Mesothelial cell of epicardium (in vitro differentiated cells): ENCODE data around the gene RREB1. TPM values are rescaled to one million over a fixed set of nuclear protein-coding genes. Genes with fewer than 3 reads are reported as not detected.

Experiments
- DNase-seq, 2 experiments: peaks; one replicate each; pipeline ENCODE4 v3.0.0; 2021; ENCODE audit warnings: low spot score in 2 of 2; ENCODE audit not compliant: unreplicated experiment in 2 of 2
- H3K27ac Mint-ChIP-seq: 2 replicates; pipeline ENCODE4 v1.8.0; 2021; ENCODE audit warnings: mixed read lengths
- H3K27me3 Mint-ChIP-seq: 2 replicates; pipeline ENCODE4 v1.8.0; 2021; ENCODE audit warnings: low read depth, mixed read lengths
- H3K36me3 Mint-ChIP-seq: 2 replicates; pipeline ENCODE4 v1.8.0; 2021; ENCODE audit warnings: mixed read lengths
- H3K4me1 Mint-ChIP-seq: 2 replicates; pipeline ENCODE4 v1.8.0; 2021; ENCODE audit warnings: mixed read lengths
- H3K4me3 Mint-ChIP-seq: 2 replicates; pipeline ENCODE4 v1.8.0; 2021; ENCODE audit warnings: mild to moderate bottlenecking, moderate library complexity, mixed read lengths
- H3K9me3 Mint-ChIP-seq: 2 replicates; pipeline ENCODE4 v1.8.0; 2021; ENCODE audit warnings: mixed read lengths
- CTCF ChIP-seq: fragments of 200-600 bp; sonication (generic); IDR thresholded peaks from one replicate; pipeline ENCODE4 v1.5.0; 2021; ENCODE audit warnings: antibody characterized with exemption; ENCODE audit not compliant: unreplicated experiment
- total RNA-seq: library from RNA; stranded (reverse); gene quantifications from 3 replicates; pipeline ENCODE4 v1.2.1, GENCODE V29; 2021

RREB1 gene
- total RNA-seq, 1 donor from 2014 or later: 55.4 TPM

DNA sequence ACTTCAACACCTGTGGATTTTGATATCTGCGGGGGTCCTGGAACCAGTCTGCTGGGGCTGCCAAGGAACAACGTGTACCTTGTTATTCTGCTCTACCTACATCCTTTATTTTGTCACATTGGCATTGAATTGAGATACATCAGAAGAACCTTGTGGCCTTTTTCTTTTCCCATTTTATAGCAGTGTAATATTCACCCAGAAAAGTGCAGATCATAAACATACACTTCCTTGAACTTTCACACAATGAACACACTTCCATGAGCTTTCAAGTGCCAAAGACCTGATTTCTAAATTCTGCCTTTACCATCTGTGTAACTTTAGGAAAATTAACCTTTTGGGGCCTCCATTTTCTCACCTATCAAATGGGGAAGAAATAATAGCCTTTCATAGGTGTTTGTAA is 29.9 kb upstream of the RREB1 start:
- no peak overlapping the region for H3K4me3 Mint-ChIP-seq
- no peak overlapping the region for H3K27ac Mint-ChIP-seq
- no peak for TF ChIP-seq CTCF
- no peaks in the 10 kb centered on the region for H3K36me3 Mint-ChIP-seq
- H3K4me1 Mint-ChIP-seq: no peaks in the 10 kb centered on the region
- H3K27me3 Mint-ChIP-seq: no peaks in the 10 kb centered on the region
- no peaks in the 10 kb centered on the region for H3K9me3 Mint-ChIP-seq
- DNase-seq: no peak

- H3K4me3 Mint-ChIP-seq: no peak overlapping the region
- no peaks in the 10 kb centered on the region for H3K27me3 Mint-ChIP-seq
Observed at GRCh38 chr6:7078856-7079255, 28.9 kb upstream of the RREB1 start.

GRCh38 chr6:7080311-7080710 is 27.4 kb upstream of the RREB1 start:
- no peak for TF ChIP-seq CTCF
- Mint-ChIP-seq H3K27ac (no peak overlapping the region), H3K27me3 (no peaks in the 10 kb centered on the region), H3K4me1 (no peaks in the 10 kb centered on the region), H3K4me3 (no peak overlapping the region), H3K36me3 (no peaks in the 10 kb centered on the region), H3K9me3 (no peaks in the 10 kb centered on the region)
- no peak for DNase-seq

More at GRCh38 chr6:7078856-7079255, 28.9 kb upstream of the RREB1 start:
- DNase-seq: no peak
- Mint-ChIP-seq H3K9me3 (no peaks in the 10 kb centered on the region), H3K27ac (no peak overlapping the region), H3K4me1 (no peaks in the 10 kb centered on the region), H3K36me3 (no peaks in the 10 kb centered on the region)
- no peak for TF ChIP-seq CTCF

DNA sequence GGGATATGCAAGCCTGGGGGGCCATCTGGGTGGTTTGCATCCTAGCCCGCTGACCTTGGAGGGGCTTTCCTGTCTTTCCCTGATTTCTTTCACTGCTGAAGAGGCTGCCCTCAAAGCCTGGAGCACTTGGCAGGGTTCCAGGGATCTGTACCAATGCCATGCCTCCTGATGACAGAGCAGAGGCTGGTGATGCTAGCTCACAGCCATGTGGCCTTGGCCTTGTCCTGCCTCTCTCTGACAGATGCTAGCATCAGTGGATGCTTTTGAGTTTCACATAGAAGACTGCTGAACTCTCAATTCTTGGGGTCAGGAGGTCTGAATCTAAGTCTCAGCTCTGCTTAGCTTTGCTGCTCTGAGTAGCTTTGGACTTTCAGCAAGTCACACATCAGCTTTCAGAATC is 21.9 kb upstream of the RREB1 start:
- H3K4me3 Mint-ChIP-seq: no peak overlapping the region
- H3K36me3 Mint-ChIP-seq: no peaks in the 10 kb centered on the region
- no peaks in the 10 kb centered on the region for H3K9me3 Mint-ChIP-seq
- no peaks in the 10 kb centered on the region for H3K27me3 Mint-ChIP-seq
- no peak for TF ChIP-seq CTCF
- DNase-seq: peak in 1 of 2 experiments; percentile 20
- peaks cover 12% of the 10 kb centered on the region for H3K4me1 Mint-ChIP-seq
- no peak overlapping the region for H3K27ac Mint-ChIP-seq

DNA sequence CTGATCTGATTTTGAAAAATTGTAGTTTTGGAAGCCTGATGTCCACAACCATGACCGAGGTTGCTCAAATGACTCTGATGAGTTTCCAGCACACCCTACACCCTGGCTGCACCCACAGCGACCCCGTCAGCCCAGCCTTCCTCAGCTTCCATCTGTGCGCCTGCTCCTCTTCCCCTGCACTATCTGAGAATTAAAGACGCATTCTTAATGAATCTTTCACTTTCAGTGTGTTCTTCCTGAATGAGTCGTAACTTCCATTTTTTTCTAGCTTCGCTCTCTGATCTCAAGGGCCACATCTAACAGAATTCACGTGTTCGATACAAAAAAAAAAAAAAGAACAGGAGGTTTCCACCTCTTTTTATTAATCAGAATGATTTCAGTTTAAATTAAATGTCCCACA is 21.3 kb upstream of the RREB1 start:
- H3K27ac Mint-ChIP-seq: no peak overlapping the region
- no peak for DNase-seq
- H3K27me3 Mint-ChIP-seq: no peaks in the 10 kb centered on the region
- no peaks in the 10 kb centered on the region for H3K9me3 Mint-ChIP-seq
- TF ChIP-seq CTCF: no peak
- H3K4me1 Mint-ChIP-seq: peaks cover 12% of the 10 kb centered on the region
- no peaks in the 10 kb centered on the region for H3K36me3 Mint-ChIP-seq
- H3K4me3 Mint-ChIP-seq: peak overlapping the region; percentile 3

- Mint-ChIP-seq H3K4me3 (peak overlapping the region; percentile 3), H3K4me1 (peaks cover 12% of the 10 kb centered on the region), H3K27me3 (no peaks in the 10 kb centered on the region), H3K36me3 (no peaks in the 10 kb centered on the region), H3K27ac (peak overlapping the region; percentile 9), H3K9me3 (no peaks in the 10 kb centered on the region)
- no peak for DNase-seq
- TF ChIP-seq CTCF: no peak
Observed at GRCh38 chr6:7087066-7087465, 20.7 kb upstream of the RREB1 start.
